Endothelial cell of umbilical vein (primary cell): ENCODE data around the gene SCGB1A1. TPM values are rescaled to one million over a fixed set of nuclear protein-coding genes. Genes with fewer than 3 reads are reported as not detected.

Experiments
- BruUV-seq: library from RNA; stranded (reverse); fragments of 400-500 nt; replicated peaks from 2 replicates; lab custom pipeline; 2021; lab: Mats Ljungman, UMichigan
- CTCF ChIA-PET: fragments of 300-600, 350-600 bp; sonication (Branson Sonifier 250); formaldehyde crosslinking; loops from one replicate; lab custom pipeline; 2021; ENCODE audit warnings: antibody characterized with exemption, inconsistent platforms; lab: Charles Lee
- POLR2A ChIA-PET: fragments of 300-600, 350-600 bp; sonication (Branson Sonifier 250); formaldehyde crosslinking; loops from one replicate; lab custom pipeline; 2021; ENCODE audit warnings: antibody characterized with exemption, inconsistent platforms; lab: Charles Lee
- DNase-seq: peaks from one replicate; pipeline ENCODE4 v3.0.0-alpha.2; 2011; ENCODE audit warnings: low read depth, low spot score
- FAIRE-seq: peaks from 2 replicates; lab custom pipeline; 2011; peaks lifted over from hg19 to GRCh38; lab: Jason Lieb, UNC
- H2AFZ ChIP-seq: 2 replicates; pipeline ENCODE4 v1.6.0; 2012; ENCODE audit warnings: low read depth, low read length, control low read depth, inconsistent platforms
- H3K27ac ChIP-seq: 2 replicates; pipeline ENCODE4 v1.5.1; 2011; ENCODE audit warnings: low read depth, mild to moderate bottlenecking, control low read depth, low read length, moderate library complexity; ENCODE audit not compliant: insufficient read depth
- H3K27me3 ChIP-seq, 2 experiments: 2 replicates each; pipeline versions ENCODE4 v1.6.0 to v1.6.1; 2011; ENCODE audit warnings: low read length in 2 of 2, mixed read lengths in 1 of 2; ENCODE audit not compliant: control insufficient read depth in 2 of 2, insufficient read depth in 2 of 2
- H3K36me3 ChIP-seq, 2 experiments: 2 replicates in 1 of 2; 3 replicates in 1 of 2; pipeline ENCODE4 v1.5.1; 2011; ENCODE audit warnings: low read length in 2 of 2, mild to moderate bottlenecking in 1 of 2, moderate library complexity in 1 of 2; ENCODE audit not compliant: control insufficient read depth in 2 of 2, insufficient read depth in 2 of 2; ENCODE audit errors: extremely low read depth in 1 of 2
- H3K4me1 ChIP-seq: 3 replicates; pipeline ENCODE4 v1.5.1; 2011; ENCODE audit warnings: mild to moderate bottlenecking, low read length; ENCODE audit not compliant: control insufficient read depth, insufficient read depth; ENCODE audit errors: extremely low read depth
- H3K4me2 ChIP-seq: 2 replicates; pipeline ENCODE4 v1.6.1; 2011; ENCODE audit warnings: low read length, control low read depth, mixed read lengths; ENCODE audit not compliant: insufficient read depth
- H3K4me3 ChIP-seq, 3 experiments: fragments of 200-600 bp in 1 of 3; sonication (generic), shearing (Covaris generic) in 1 of 3; replicated peaks in 1 of 3; 2 replicates each; pipeline ENCODE4 v1.5.1; 2011 to 2016; ENCODE audit warnings: control low read depth in 3 of 3, low read length in 3 of 3, mild to moderate bottlenecking in 2 of 3, inconsistent platforms in 1 of 3, low read depth in 1 of 3, moderate library complexity in 1 of 3; ENCODE audit not compliant: insufficient read depth in 1 of 3
- H3K79me2 ChIP-seq: 2 replicates; pipeline ENCODE4 v1.6.0; 2012; ENCODE audit warnings: low read length, inconsistent platforms; ENCODE audit not compliant: control insufficient read depth, insufficient read depth
- H3K9ac ChIP-seq: replicated peaks from 2 replicates; pipeline ENCODE3; 2011; ENCODE audit warnings: low read length, control low read depth; ENCODE audit not compliant: insufficient read depth; ENCODE audit errors: extremely low read depth
- H3K9me1 ChIP-seq: replicated peaks from 3 replicates; pipeline ENCODE4 v1.6.0; 2011; ENCODE audit warnings: mild to moderate bottlenecking, low read length; ENCODE audit not compliant: control insufficient read depth, insufficient read depth; ENCODE audit errors: extremely low read depth
- H3K9me3 ChIP-seq: replicated peaks from 2 replicates; pipeline ENCODE4 v1.5.1; 2012; ENCODE audit warnings: low read length, inconsistent platforms; ENCODE audit not compliant: control insufficient read depth, insufficient read depth
- H4K20me1 ChIP-seq: replicated peaks from 2 replicates; pipeline ENCODE3; 2011; ENCODE audit warnings: mild to moderate bottlenecking, low read length; ENCODE audit not compliant: control insufficient read depth, insufficient read depth; ENCODE audit errors: extremely low read depth
- EZH2 ChIP-seq: IDR thresholded peaks from 2 replicates; pipeline ENCODE4 v1.6.1; 2012; ENCODE audit warnings: borderline replicate concordance, low read depth, mild to moderate bottlenecking, moderate library complexity, low read length, inconsistent platforms; ENCODE audit not compliant: severe bottlenecking
- FOS ChIP-seq: IDR thresholded peaks from 2 replicates; pipeline ENCODE4 v1.6.1; 2011; ENCODE audit warnings: mild to moderate bottlenecking, low read length, moderate library complexity, borderline replicate concordance; ENCODE audit not compliant: insufficient read depth
- GATA2 ChIP-seq: IDR thresholded peaks from 2 replicates; pipeline ENCODE4 v1.7.0; 2011; ENCODE audit warnings: low read depth, mild to moderate bottlenecking, moderate library complexity, mixed read lengths, low read length; ENCODE audit not compliant: insufficient read length, insufficient read depth
- JUN ChIP-seq: IDR thresholded peaks from 2 replicates; pipeline ENCODE4 v1.6.1; 2011; ENCODE audit warnings: borderline replicate concordance, low read depth; ENCODE audit not compliant: insufficient read length, insufficient read depth
- MYC ChIP-seq: IDR thresholded peaks from one replicate; pipeline ENCODE4 v1.6.1; 2011; ENCODE audit warnings: mild to moderate bottlenecking, low read depth, low read length
- POLR2A ChIP-seq: IDR thresholded peaks from 2 replicates; pipeline ENCODE4 v1.6.1; 2012; ENCODE audit warnings: low read depth, mild to moderate bottlenecking, control low read depth, low read length
- POLR2AphosphoS5 ChIP-seq: IDR thresholded peaks from 2 replicates; pipeline ENCODE4 v1.6.1; 2012; ENCODE audit warnings: low read depth, mild to moderate bottlenecking, control low read depth, low read length, moderate library complexity; ENCODE audit not compliant: insufficient read depth
- dilution Hi-C: fragments of 300-500 bp; cut with MboI; formaldehyde crosslinking; loops from one replicate; pipeline ENCODE4 v1.15.0; 2019; ENCODE audit warnings: low sequenced_read_pairs; ENCODE audit not compliant: extremely low pct_ligation_motif_present
- intact Hi-C: fragments of 100-400 bp; cut with micrococcal nuclease; formaldehyde crosslinking; loops from one replicate; pipeline ENCODE4 v1.10.0; 2022
- polyA plus RNA-seq, 4 experiments: library from polyadenylated mRNA; depleted of rRNA in 3 of 4; stranded (reverse) in 3 of 4; unstranded in 1 of 4; fragments of >200 nt; gene quantifications; 2 replicates each; pipeline versions ENCODE4 v1.2.1 to v1.2.3, GENCODE V29; 2011 to 2012; ENCODE audit warnings: missing spikeins in 1 of 4
- total RNA-seq: library from RNA; stranded (reverse); gene quantifications from 2 replicates; pipeline ENCODE4 v1.2.3, GENCODE V29; 2021
- TF ChIP-seq, protein P1 (sequence below): IDR thresholded peaks from 2 replicates; pipeline ENCODE4 v1.6.1; 2011; ENCODE audit not compliant: insufficient read depth, insufficient read length
- TF ChIP-seq, protein P2 (sequence below), 2 donors: IDR thresholded peaks; 1 replicate in 1 of 2; 2 replicates in 1 of 2; pipeline ENCODE4 v1.5.1; 2011; ENCODE audit warnings: low read length in 2 of 2, mild to moderate bottlenecking in 2 of 2, moderate library complexity in 2 of 2, control low read depth in 1 of 2, inconsistent platforms in 1 of 2, low read depth in 1 of 2; ENCODE audit not compliant: insufficient read depth in 1 of 2; ENCODE audit errors: extremely low read depth in 1 of 2

Gene SCGB1A1
- total and polyA plus RNA-seq, 2 donors (not counting 3 experiments of a cell fraction or from before 2014, with no cell fraction given): not detected

DNA sequence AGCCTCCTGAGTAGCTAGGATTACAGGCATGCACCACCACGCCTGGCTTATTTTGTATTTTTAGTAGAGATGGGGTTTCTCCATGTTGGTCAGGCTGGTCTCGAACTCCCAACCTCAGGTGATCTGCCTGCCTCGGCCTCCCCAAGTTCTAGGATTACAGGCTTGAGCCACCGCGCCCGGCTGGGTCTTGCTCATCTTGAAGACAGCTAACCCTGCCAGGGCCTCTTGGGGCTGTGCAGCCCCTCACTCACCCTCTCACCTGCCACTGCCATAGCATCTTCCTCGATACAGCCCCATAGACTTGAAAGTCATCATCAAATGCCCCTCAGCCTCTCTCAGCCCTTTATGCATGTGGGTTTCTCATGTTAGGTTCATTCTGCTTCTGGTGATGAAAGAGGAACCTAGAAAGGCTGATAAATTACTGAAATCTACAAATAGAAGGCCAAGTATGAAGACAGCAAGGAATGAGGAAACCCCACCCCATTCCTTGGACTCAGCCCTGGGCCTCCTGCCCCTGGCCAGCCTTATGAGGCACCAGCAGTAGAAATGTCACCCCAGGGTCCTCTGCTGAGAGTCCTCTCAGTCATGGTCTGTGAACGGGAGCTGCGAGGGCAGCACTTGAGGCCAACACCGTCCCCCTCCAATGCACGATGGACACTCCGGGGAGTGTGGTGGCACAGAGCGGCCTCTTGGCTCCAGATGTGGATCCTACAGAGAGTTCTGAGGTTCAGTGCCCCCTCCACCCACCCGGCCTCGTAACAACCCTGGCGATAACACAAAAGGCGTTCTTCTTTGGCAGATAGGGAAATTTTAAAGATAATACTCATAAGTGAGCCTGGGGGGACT is 24.8 kb downstream of the SCGB1A1 start:
- CTCF ChIA-PET: interaction anchor here (0.8 to 3.3 kb wide), 8 partner anchors 14 to 109 kb away, joined by 3 to 23 read pairs (median 3); no protein-coding TSS in a partner anchor

More for the DNA sequence above, 24.8 kb downstream of the SCGB1A1 start:
- POLR2A ChIA-PET: no interaction called here
- H3K4me3 ChIP-seq: peak overlapping the region in 2 of 3 experiments; percentile 37 to 41
- no peak for FAIRE-seq
- H3K9me1 ChIP-seq: no peaks in the 10 kb centered on the region
- intact Hi-C loops (no loop called here), dilution Hi-C loops (no loop called here)
- H3K9ac ChIP-seq: peak overlapping the region; percentile 1
- no peaks in the 10 kb centered on the region for H3K27me3 ChIP-seq
- TF ChIP-seq MYC (no peak), JUN (no peak), EZH2 (no peak), FOS (no peak), POLR2AphosphoS5 (no peak), POLR2A (no peak), GATA2 (no peak)
- TF ChIP-seq, protein P1, sequence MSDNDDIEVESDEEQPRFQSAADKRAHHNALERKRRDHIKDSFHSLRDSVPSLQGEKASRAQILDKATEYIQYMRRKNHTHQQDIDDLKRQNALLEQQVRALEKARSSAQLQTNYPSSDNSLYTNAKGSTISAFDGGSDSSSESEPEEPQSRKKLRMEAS: no peak
- TF ChIP-seq, protein P2, sequence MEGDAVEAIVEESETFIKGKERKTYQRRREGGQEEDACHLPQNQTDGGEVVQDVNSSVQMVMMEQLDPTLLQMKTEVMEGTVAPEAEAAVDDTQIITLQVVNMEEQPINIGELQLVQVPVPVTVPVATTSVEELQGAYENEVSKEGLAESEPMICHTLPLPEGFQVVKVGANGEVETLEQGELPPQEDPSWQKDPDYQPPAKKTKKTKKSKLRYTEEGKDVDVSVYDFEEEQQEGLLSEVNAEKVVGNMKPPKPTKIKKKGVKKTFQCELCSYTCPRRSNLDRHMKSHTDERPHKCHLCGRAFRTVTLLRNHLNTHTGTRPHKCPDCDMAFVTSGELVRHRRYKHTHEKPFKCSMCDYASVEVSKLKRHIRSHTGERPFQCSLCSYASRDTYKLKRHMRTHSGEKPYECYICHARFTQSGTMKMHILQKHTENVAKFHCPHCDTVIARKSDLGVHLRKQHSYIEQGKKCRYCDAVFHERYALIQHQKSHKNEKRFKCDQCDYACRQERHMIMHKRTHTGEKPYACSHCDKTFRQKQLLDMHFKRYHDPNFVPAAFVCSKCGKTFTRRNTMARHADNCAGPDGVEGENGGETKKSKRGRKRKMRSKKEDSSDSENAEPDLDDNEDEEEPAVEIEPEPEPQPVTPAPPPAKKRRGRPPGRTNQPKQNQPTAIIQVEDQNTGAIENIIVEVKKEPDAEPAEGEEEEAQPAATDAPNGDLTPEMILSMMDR (IDR thresholded peaks at IDR 0.05; ENCODE audit: extremely low read depth in 1 of 2, insufficient read depth in 1 of 2, low read depth in 1 of 2, low read length in 2 of 2): no peak
- H3K4me1 ChIP-seq: peaks cover 11% of the 10 kb centered on the region
- peak overlapping the region; percentile 56 for H3K4me2 ChIP-seq
- H2AFZ ChIP-seq: peak overlapping the region; percentile 61
- no peak overlapping the region for H3K27ac ChIP-seq
- DNase-seq: no peak
- BruUV-seq: no TSS peak
- H3K9me3 ChIP-seq: no peaks in the 10 kb centered on the region
- H4K20me1 ChIP-seq: no peaks in the 10 kb centered on the region
- no peaks in the 10 kb centered on the region for H3K79me2 ChIP-seq
- no peaks in the 10 kb centered on the region for H3K36me3 ChIP-seq
